ENCODE results near the gene NR2F1-AS1. TPM values are rescaled to one million over a fixed set of nuclear protein-coding genes. Genes with fewer than 3 reads are reported as not detected.
"Not testable (repeated sequence)": the region's sequence is repeated elsewhere in the genome, so short reads cannot be mapped to it uniquely, and the experiment has no call there.

The NR2F1-AS1 gene
- total and polyA plus RNA-seq, 2 experiments from 2014 or later = 0.59 to 4.5 TPM

DNA sequence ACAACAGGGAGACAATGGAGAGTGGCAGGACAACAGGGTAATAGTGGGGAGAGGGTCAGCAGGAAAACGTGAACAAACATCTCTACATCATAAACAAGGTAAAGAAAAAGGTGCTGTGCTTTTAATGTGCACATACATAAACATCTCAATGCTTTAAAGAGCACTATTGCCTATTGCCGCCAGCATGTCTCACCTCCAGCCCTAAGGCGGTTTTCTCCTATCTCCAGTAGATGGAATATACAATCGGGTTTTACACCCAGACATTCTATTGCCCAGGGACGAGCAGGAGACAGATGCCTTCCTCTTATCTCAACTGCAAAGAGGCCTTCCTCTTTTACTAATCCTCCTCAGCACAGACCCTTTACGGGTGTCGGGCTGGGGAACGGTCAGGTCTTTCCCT lies 124.2 kb downstream of the NR2F1-AS1 start:
- peak overlapping the region; percentile 19; the same call in 1 of the 2 replicates for H2AFZ ChIP-seq
- H3K9me2 ChIP-seq (ENCODE audit: insufficient read depth); H3K27me3 ChIP-seq (ENCODE audit: insufficient read depth); H3F3A ChIP-seq (replicated peaks; ENCODE audit: low read depth); H3K27me3 Mint-ChIP-seq (ENCODE audit: insufficient read depth, low read depth, poor library complexity); H3K4me1 ChIP-seq (ENCODE audit: insufficient read depth); H3K79me2 ChIP-seq (replicated peaks; ENCODE audit: insufficient read depth); H3K27ac ChIP-seq (ENCODE audit: low read depth); H3K4me3 ChIP-seq; DNase-seq (ENCODE audit: low spot score); H3K36me3 ChIP-seq (ENCODE audit: insufficient read depth); H3K4me2 ChIP-seq; H3K4me3 Mint-ChIP-seq; H4K20me1 ChIP-seq (replicated peaks; ENCODE audit: insufficient read depth); H3K27ac Mint-ChIP-seq; ATAC-seq; H3K4me1 Mint-ChIP-seq: not testable (repeated sequence)
- H3K36me3 Mint-ChIP-seq (ENCODE audit: low read depth) = peaks cover 18% of the 10 kb centered on the region
- H3K9me3 Mint-ChIP-seq = peaks cover 16% of the 10 kb centered on the region; the same call in 2 of the 3 replicates

- ATAC-seq (no peak), DNase-seq (ENCODE audit: low spot score) (no peak)
- peaks cover 8% of the 10 kb centered on the region for H3K4me1 Mint-ChIP-seq
- H2AFZ ChIP-seq = no peak overlapping the region
- no peak overlapping the region for H3K4me3 Mint-ChIP-seq
- H3K79me2 ChIP-seq (replicated peaks; ENCODE audit: insufficient read depth) = no peaks in the 10 kb centered on the region
- no peaks in the 10 kb centered on the region for H3F3A ChIP-seq (replicated peaks; ENCODE audit: low read depth)
- no peak overlapping the region for H3K27ac Mint-ChIP-seq
- H4K20me1 ChIP-seq (replicated peaks; ENCODE audit: insufficient read depth) = no peaks in the 10 kb centered on the region
- peaks cover 8% of the 10 kb centered on the region; the same call in 1 of the 2 replicates for H3K4me1 ChIP-seq (ENCODE audit: insufficient read depth)
- no peaks in the 10 kb centered on the region; the same call in 1 of the 2 replicates for H3K27me3 ChIP-seq (ENCODE audit: insufficient read depth)
- 0 out of 2 replicates have a peak, but pooled peaks cover 1% of the 10 kb centered on the region for H3K9me2 ChIP-seq (ENCODE audit: insufficient read depth)
- H3K27ac ChIP-seq (ENCODE audit: low read depth) = no peak overlapping the region
- no peaks in the 10 kb centered on the region for H3K27me3 Mint-ChIP-seq (ENCODE audit: insufficient read depth, low read depth, poor library complexity)
- no peak overlapping the region for H3K4me2 ChIP-seq
- no peak overlapping the region for H3K4me3 ChIP-seq
- no peaks in the 10 kb centered on the region; the same call in 2 of the 3 replicates for H3K9me3 Mint-ChIP-seq
- TF ChIP-seq EZH2phosphoT487 (IDR thresholded peaks at IDR 0.05; ENCODE audit: unreplicated experiment) = no peak
- peaks cover 6% of the 10 kb centered on the region; the same call in 1 of the 3 replicates for H3K36me3 Mint-ChIP-seq (ENCODE audit: low read depth)
- H3K36me3 ChIP-seq (ENCODE audit: insufficient read depth) = no peaks in the 10 kb centered on the region
Measured at GRCh38 chr5:93454896-93455295, 126.1 kb downstream of the NR2F1-AS1 start.

DNA sequence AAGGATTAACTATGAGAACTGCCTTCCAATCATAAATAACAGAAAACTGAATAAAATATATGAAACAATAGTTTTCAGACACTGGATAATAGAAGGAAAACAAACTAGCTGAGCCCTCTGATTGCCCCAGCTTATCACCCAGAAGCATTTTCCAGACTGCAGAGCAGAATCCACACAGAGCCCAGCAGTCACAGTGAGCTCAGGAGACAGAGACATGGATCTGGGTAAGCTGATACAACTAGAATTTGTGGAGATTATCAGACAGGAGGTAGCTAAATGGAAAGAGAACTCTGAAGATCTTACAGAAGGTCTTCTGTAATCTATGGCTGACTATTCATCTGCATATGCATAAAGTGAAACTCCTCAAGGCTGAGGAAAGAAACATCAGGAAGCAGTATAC lies 128.8 kb downstream of the NR2F1-AS1 start:
- no peak overlapping the region for H3K4me3 Mint-ChIP-seq
- TF ChIP-seq ZNF331 (CRISPR knock-in tag; IDR thresholded peaks at IDR 0.05; ENCODE audit: low read depth) (no peak), CTCF (conservative IDR thresholded peaks at IDR 0.05; ENCODE audit: low read depth in 2 of 2) (no peak), NANOG (IDR thresholded peaks at IDR 0.05; ENCODE audit: borderline replicate concordance) (no peak), CREB1 (CRISPR knock-in tag; IDR thresholded peaks at IDR 0.05; ENCODE audit: low read depth) (no peak), ETS1 (IDR thresholded peaks at IDR 0.05) (no peak), JUNB (IDR thresholded peaks at IDR 0.05; ENCODE audit: unreplicated experiment) (no peak), ZNF114 (CRISPR knock-in tag; IDR thresholded peaks at IDR 0.05) (no peak), EZH2 (IDR thresholded peaks at IDR 0.05; ENCODE audit: low read depth, unreplicated experiment) (no peak)
- TF ChIP-seq, protein P1, sequence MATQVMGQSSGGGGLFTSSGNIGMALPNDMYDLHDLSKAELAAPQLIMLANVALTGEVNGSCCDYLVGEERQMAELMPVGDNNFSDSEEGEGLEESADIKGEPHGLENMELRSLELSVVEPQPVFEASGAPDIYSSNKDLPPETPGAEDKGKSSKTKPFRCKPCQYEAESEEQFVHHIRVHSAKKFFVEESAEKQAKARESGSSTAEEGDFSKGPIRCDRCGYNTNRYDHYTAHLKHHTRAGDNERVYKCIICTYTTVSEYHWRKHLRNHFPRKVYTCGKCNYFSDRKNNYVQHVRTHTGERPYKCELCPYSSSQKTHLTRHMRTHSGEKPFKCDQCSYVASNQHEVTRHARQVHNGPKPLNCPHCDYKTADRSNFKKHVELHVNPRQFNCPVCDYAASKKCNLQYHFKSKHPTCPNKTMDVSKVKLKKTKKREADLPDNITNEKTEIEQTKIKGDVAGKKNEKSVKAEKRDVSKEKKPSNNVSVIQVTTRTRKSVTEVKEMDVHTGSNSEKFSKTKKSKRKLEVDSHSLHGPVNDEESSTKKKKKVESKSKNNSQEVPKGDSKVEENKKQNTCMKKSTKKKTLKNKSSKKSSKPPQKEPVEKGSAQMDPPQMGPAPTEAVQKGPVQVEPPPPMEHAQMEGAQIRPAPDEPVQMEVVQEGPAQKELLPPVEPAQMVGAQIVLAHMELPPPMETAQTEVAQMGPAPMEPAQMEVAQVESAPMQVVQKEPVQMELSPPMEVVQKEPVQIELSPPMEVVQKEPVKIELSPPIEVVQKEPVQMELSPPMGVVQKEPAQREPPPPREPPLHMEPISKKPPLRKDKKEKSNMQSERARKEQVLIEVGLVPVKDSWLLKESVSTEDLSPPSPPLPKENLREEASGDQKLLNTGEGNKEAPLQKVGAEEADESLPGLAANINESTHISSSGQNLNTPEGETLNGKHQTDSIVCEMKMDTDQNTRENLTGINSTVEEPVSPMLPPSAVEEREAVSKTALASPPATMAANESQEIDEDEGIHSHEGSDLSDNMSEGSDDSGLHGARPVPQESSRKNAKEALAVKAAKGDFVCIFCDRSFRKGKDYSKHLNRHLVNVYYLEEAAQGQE (IDR thresholded peaks at IDR 0.05; ENCODE audit: unreplicated experiment) = no peak

More for the DNA sequence above, 128.8 kb downstream of the NR2F1-AS1 start:
- no peaks in the 10 kb centered on the region for H3F3A ChIP-seq (replicated peaks; ENCODE audit: low read depth)
- ATAC-seq = no peak
- no peak overlapping the region for H3K4me2 ChIP-seq
- peaks cover 6% of the 10 kb centered on the region; the same call in 1 of the 2 replicates for H3K4me1 ChIP-seq (ENCODE audit: insufficient read depth)
- DNase-seq (ENCODE audit: low spot score) = no peak
- no peaks in the 10 kb centered on the region for H4K20me1 ChIP-seq (replicated peaks; ENCODE audit: insufficient read depth)
- no peaks in the 10 kb centered on the region for H3K36me3 ChIP-seq (ENCODE audit: insufficient read depth)
- Mint-ChIP-seq H3K27ac (peak overlapping the region; percentile 16), H3K9me3 (peaks cover 3% of the 10 kb centered on the region; the same call in 2 of the 3 replicates), H3K4me1 (peaks cover 6% of the 10 kb centered on the region), H3K27me3 (ENCODE audit: insufficient read depth, low read depth, poor library complexity) (no peaks in the 10 kb centered on the region), H3K36me3 (ENCODE audit: low read depth) (0 out of 3 replicates have a peak, but pooled peaks cover 3% of the 10 kb centered on the region)
- H3K79me2 ChIP-seq (replicated peaks; ENCODE audit: insufficient read depth) = no peaks in the 10 kb centered on the region
- H3K4me3 ChIP-seq = no peak overlapping the region
- no peaks in the 10 kb centered on the region for H3K27me3 ChIP-seq (ENCODE audit: insufficient read depth)
- peak overlapping the region; percentile 14; the same call in 1 of the 2 replicates for H2AFZ ChIP-seq
- no peak overlapping the region for H3K27ac ChIP-seq (ENCODE audit: low read depth)
- no peaks in the 10 kb centered on the region for H3K9me2 ChIP-seq (ENCODE audit: insufficient read depth)
